Neutrophil (primary cell): ENCODE data around the gene FLT1.

Source experiments
- H3K27ac ChIP-seq: fragments of 200-600 bp; sonication (generic); 2 replicates; pipeline ENCODE4 v1.5.1; 2016; ENCODE audit warnings: mild to moderate bottlenecking, moderate library complexity
- H3K27me3 ChIP-seq: fragments of 200-600 bp; sonication (generic); 2 replicates; pipeline ENCODE4 v1.6.0; 2016; ENCODE audit warnings: mild to moderate bottlenecking
- H3K36me3 ChIP-seq: fragments of 200-600 bp; sonication (generic); 2 replicates; pipeline ENCODE4 v1.5.1; 2017
- H3K4me1 ChIP-seq, 2 experiments: fragments of 200-600 bp in 1 of 2; sonication (generic) in 1 of 2; 1 replicate in 1 of 2; 2 replicates in 1 of 2; pipeline versions ENCODE4 v1.5.1 to v1.6.1; 2013 to 2016; ENCODE audit warnings: low read depth in 1 of 2, low read length in 1 of 2, mild to moderate bottlenecking in 1 of 2, moderate library complexity in 1 of 2; ENCODE audit not compliant: control insufficient read depth in 1 of 2, insufficient read depth in 1 of 2
- H3K4me3 ChIP-seq, 2 experiments: fragments of 200-600 bp in 1 of 2; sonication (generic) in 1 of 2; 1 replicate in 1 of 2; 2 replicates in 1 of 2; pipeline ENCODE4 v1.5.1; 2013 to 2016; ENCODE audit warnings: low read depth in 1 of 2, low read length in 1 of 2, mild to moderate bottlenecking in 1 of 2, moderate library complexity in 1 of 2
- H3K9me3 ChIP-seq: fragments of 200-600 bp; sonication (generic); 2 replicates; pipeline ENCODE4 v1.5.1; 2016
- CTCF ChIP-seq: fragments of 200-600 bp; sonication (generic); IDR thresholded peaks from 2 replicates; pipeline ENCODE4 v1.5.1; 2016; ENCODE audit warnings: antibody characterized with exemption

The FLT1 gene

GRCh38 chr13:28267497-28267896 is 227.4 kb downstream of the FLT1 start:
- peaks cover 9% of the 10 kb centered on the region in 2 experiments for H3K4me1 ChIP-seq
- TF ChIP-seq CTCF = no peak
- no peak overlapping the region for H3K27ac ChIP-seq
- H3K36me3 ChIP-seq = peaks cover 70% of the 10 kb centered on the region
- H3K4me3 ChIP-seq = no peak overlapping the region
- H3K27me3 ChIP-seq = no peaks in the 10 kb centered on the region
- H3K9me3 ChIP-seq = no peaks in the 10 kb centered on the region

DNA sequence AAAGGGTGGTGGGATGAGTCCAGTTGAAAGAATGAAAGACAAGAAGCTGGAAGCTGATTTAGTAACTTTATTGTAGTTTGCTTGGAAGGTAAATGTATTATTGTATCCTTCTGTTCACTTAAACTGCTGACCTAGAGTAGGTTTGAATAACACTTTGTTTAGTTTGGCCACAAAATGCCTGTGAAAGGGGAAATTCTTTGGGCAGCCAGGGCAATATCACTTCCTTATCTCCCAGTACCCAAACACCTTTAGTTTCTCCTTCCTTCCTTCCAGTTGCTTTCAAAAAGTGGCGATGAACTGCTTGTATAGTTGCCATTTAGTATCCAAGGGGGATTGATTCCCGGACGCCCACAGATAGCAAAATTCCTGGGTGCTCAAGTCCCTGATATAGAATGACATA is 236.5 kb downstream of the FLT1 start:
- H3K4me3 ChIP-seq = no peak overlapping the region
- no peak for TF ChIP-seq CTCF
- peaks cover 79% of the 10 kb centered on the region for H3K36me3 ChIP-seq
- no peaks in the 10 kb centered on the region for H3K9me3 ChIP-seq
- peak overlapping the region; percentile 18 for H3K27ac ChIP-seq
- no peaks in the 10 kb centered on the region for H3K27me3 ChIP-seq
- H3K4me1 ChIP-seq = peaks cover 0 to 4% of the 10 kb centered on the region in 2 experiments

DNA sequence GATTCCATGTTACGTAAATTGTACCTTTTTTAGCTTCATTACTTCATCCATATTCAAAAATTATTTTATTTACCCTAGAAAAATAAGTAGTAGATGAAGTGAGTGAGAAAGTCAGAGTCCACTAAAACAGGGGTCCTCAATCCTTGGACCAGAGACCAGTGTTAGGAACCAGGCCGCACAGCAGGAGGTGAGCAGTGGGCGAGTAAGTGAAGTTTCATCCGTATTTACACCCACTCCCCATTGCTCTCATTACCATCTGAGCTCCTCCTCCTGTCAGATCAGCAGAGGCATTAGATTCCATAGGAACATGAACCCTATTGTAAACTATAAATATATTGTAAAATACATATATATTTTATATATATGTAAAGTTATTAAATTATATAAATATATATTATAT is 237.6 kb downstream of the FLT1 start:
- Histone ChIP-seq H3K9me3 (no peaks in the 10 kb centered on the region), H3K27ac (no peak overlapping the region), H3K4me1 (peaks cover 0 to 4% of the 10 kb centered on the region in 2 experiments), H3K27me3 (no peaks in the 10 kb centered on the region), H3K36me3 (peaks cover 68% of the 10 kb centered on the region), H3K4me3 (no peak overlapping the region)
- TF ChIP-seq CTCF = no peak

GRCh38 chr13:28252547-28252946 is 242.4 kb downstream of the FLT1 start:
- Histone ChIP-seq H3K4me3 (no peak overlapping the region), H3K4me1 (peaks cover 0 to 4% of the 10 kb centered on the region in 2 experiments), H3K27me3 (no peaks in the 10 kb centered on the region), H3K36me3 (peaks cover 27% of the 10 kb centered on the region), H3K9me3 (no peaks in the 10 kb centered on the region), H3K27ac (no peak overlapping the region)
- TF ChIP-seq CTCF = no peak

GRCh38 chr13:28251466-28251865 is 243.5 kb downstream of the FLT1 start:
- peaks cover 20% of the 10 kb centered on the region for H3K36me3 ChIP-seq
- H3K27ac ChIP-seq = peak overlapping the region; percentile 54
- no peaks in the 10 kb centered on the region for H3K27me3 ChIP-seq
- H3K4me1 ChIP-seq = peaks cover 0 to 4% of the 10 kb centered on the region in 2 experiments
- no peak overlapping the region for H3K4me3 ChIP-seq
- H3K9me3 ChIP-seq = no peaks in the 10 kb centered on the region
- no peak for TF ChIP-seq CTCF

DNA sequence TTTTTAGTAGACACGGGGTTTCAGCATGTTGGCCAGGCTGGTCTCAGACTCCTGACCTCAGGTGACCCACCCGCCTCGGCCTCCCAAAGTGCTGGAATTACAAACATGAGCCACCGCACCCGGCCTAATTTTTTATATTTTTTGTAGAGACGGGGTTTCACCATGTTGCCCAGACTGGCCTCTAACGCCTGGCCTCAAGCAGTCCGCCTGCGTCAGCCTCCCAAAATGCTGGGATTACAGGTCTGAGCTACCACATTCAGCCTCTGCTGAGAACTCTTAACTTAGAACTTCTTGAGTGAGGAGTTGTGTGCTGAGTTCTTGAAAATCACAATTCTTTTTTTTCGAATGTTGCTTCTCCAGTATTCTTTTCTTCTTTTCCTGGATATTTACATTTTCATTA is 244.4 kb downstream of the FLT1 start:
- H3K4me1 ChIP-seq = peaks cover 0 to 7% of the 10 kb centered on the region in 2 experiments
- H3K27ac ChIP-seq = no peak overlapping the region
- H3K4me3 ChIP-seq = no peak overlapping the region
- TF ChIP-seq CTCF = no peak
- no peaks in the 10 kb centered on the region for H3K9me3 ChIP-seq
- no peaks in the 10 kb centered on the region for H3K27me3 ChIP-seq
- H3K36me3 ChIP-seq = peaks cover 14% of the 10 kb centered on the region
